DND-41 (cell line): Measurements from ENCODE around the gene CHMP1A.

Experiments used
- CTCF ChIP-seq: IDR thresholded peaks from 2 replicates; pipeline ENCODE4 v1.5.1; 2012; ENCODE audit warnings: borderline replicate concordance, low read length, moderate library complexity, mild to moderate bottlenecking; ENCODE audit not compliant: poor library complexity, severe bottlenecking; ENCODE audit errors: extremely low read depth
- EZH2 ChIP-seq: IDR thresholded peaks from 3 replicates; pipeline ENCODE4 v1.6.1; 2012; ENCODE audit warnings: borderline replicate concordance, low read depth, mild to moderate bottlenecking, moderate library complexity, low read length, inconsistent platforms; ENCODE audit not compliant: severe bottlenecking

- TF ChIP-seq CTCF (no peak), EZH2 (no peak)
Measured at GRCh38 chr16:89646270-89646669, 11.2 kb downstream of the CHMP1A start.
